Heart left ventricle (tissue), 16 donors: Measurements from ENCODE around the gene OR5AC2. TPM values are rescaled to one million over a fixed set of nuclear protein-coding genes. Genes with fewer than 3 reads are reported as not detected.

Experiments
- ATAC-seq, 4 donors: fragments of 200-7000 bp; cut with Tn5 transposase; one replicate each; pipeline ENCODE4 v1.9.1; 2020 to 2022; ENCODE audit warnings: moderate library complexity in 4 of 4, mild to moderate bottlenecking in 3 of 4, moderate number of reproducible peaks in 1 of 4
- DNase-seq, 5 donors: peaks; one replicate each; pipeline ENCODE4 v3.0.0-alpha.2; 2020
- H3K27ac ChIP-seq, 12 donors: fragments of 200-600 bp; sonication (generic) in 4 of 12; one replicate each; pipeline versions ENCODE4 v1.5.0 to v1.8.0; 2016 to 2022; ENCODE audit warnings: mild to moderate bottlenecking in 2 of 12
- H3K27me3 ChIP-seq, 9 donors: fragments of 200-600 bp; sonication (generic) in 2 of 9; one replicate each; pipeline versions ENCODE4 v1.5.1 to v1.8.0; 2016 to 2022; ENCODE audit warnings: mild to moderate bottlenecking in 3 of 9
- H3K36me3 ChIP-seq, 9 donors: fragments of 200-600 bp; sonication (generic) in 2 of 9; one replicate each; pipeline versions ENCODE4 v1.5.0 to v1.8.0; 2018 to 2022; ENCODE audit warnings: mild to moderate bottlenecking in 2 of 9
- H3K4me1 ChIP-seq, 12 donors: fragments of 200-600 bp; sonication (generic) in 4 of 12; one replicate each; pipeline versions ENCODE4 v1.5.0 to v1.8.0; 2016 to 2022; ENCODE audit warnings: mild to moderate bottlenecking in 3 of 12
- H3K4me3 ChIP-seq, 12 donors: fragments of 200-600 bp; sonication (generic) in 4 of 12; one replicate each; pipeline versions ENCODE4 v1.5.0 to v1.8.0; 2017 to 2022; ENCODE audit warnings: mild to moderate bottlenecking in 9 of 12, moderate library complexity in 4 of 12
- H3K9me3 ChIP-seq, 12 donors: fragments of 200-600 bp; sonication (generic) in 4 of 12; one replicate each; pipeline versions ENCODE4 v1.5.0 to v1.8.0; 2016 to 2022; ENCODE audit warnings: mild to moderate bottlenecking in 1 of 12
- CTCF ChIP-seq, 12 donors: fragments of 200-600 bp; sonication (generic) in 4 of 12; IDR thresholded peaks; one replicate each; pipeline versions ENCODE4 v1.5.0 to v1.8.0; 2018 to 2022; ENCODE audit warnings: antibody characterized with exemption in 12 of 12, mild to moderate bottlenecking in 5 of 12
- POLR2A ChIP-seq, 2 donors: fragments of 450-650 bp; IDR thresholded peaks; one replicate each; pipeline ENCODE4 v1.6.1; 2017; ENCODE audit warnings: antibody characterized with exemption in 2 of 2, mild to moderate bottlenecking in 2 of 2, moderate library complexity in 2 of 2
- WGBS, 4 donors: extraction: QIAGEN DNeasy Blood & Tissue Kit in 2 of 4; methylation state at CpG; one replicate each; pipeline versions ENCODE4 v1.1.5 to v1.1.7; 2013 to 2018; 5-methylcytosine and 5-hydroxymethylcytosine counted together
- intact Hi-C, 10 donors: fragments of 100-400 bp; cut with DNase I; formaldehyde crosslinking; loops; one replicate each; pipeline versions ENCODE4 v1.11.1 to v1.14.2; 2022
- polyA plus RNA-seq, 2 donors: library from polyadenylated mRNA; stranded (reverse); fragments of 200-250 nt; gene quantifications; one replicate each; pipeline ENCODE4 v1.2.3, GENCODE V29; 2013
- total RNA-seq, 9 donors: library from RNA; depleted of rRNA in 2 of 9; stranded (reverse); fragments of >200 nt in 2 of 9; fragmentation: NEBNext Ultra II Directional in 3 of 9; extraction: Animal tissue kit (Norgen Biotek cat#: 25700) in 3 of 9; gene quantifications; one replicate each; pipeline versions ENCODE4 v1.1.0 to v1.2.4, GENCODE V29; 2016 to 2023
- donor health status: ischemic (EF 13 %, LVEDD 7.1; RV severe dilation, severe dysfunction).
- donor health status: healthy with polysubstance abuse.
- donor health status: DM: no; HTN: yes; CAD: no.
- donor health status: DM: no; HTN: no; CAD: no.
- donor health status: ischemic (EF 25% LVEDD 6.9; RV normal size, moderate dysfunction).
- donor health status: ischemic (EF 25% LVEDD 5.7; RV mildly dilated, moderate dysfunction).
- donor health status: healthy.
- donor health status: DM: yes; HTN: yes; CAD: no.
- donor health status: ischemic (EF 35%, LVEDD 5.7; RV mildly dilated, moderate dysfunction).
- donor health status: nonischemic (EF 11% LVEDD 7.7; RV severe dilation, severe dysfunction).
- donor health status: DM: yes; HTN: yes; CAD: no.
- donor health status: PGD.
- donor health status: ischemic (EF 29% LVEDD 5.4; RV normal size, mild dysfunction).
- donor health status: nonischemic (EF 23%, LVEDD 6.1; RV moderate dilation, normal function).

Gene OR5AC2
- total and polyA plus RNA-seq, 11 donors: not detected

- peaks cover 0 to 6% (median 0%) of the 10 kb centered on the region in 12 donors for H3K4me1 ChIP-seq
- peak; percentile 58 to 94 (median 84) for ATAC-seq
- intact Hi-C loops: loop anchor here (1.0 to 10.0 kb wide), 7 partner anchors 289 to 775 kb away; no protein-coding TSS in a partner anchor
- 15 to 17% (median 16%) methylated on average over 13 of the region's 13 CpGs for WGBS, 4 donors
- no peaks in the 10 kb centered on the region for H3K36me3 ChIP-seq
- peak; percentile 74 to 94 (median 84) for TF ChIP-seq CTCF (IDR thresholded peaks at IDR 0.05)
- no peak for TF ChIP-seq POLR2A (IDR thresholded peaks at IDR 0.05)
- peaks cover 0 to 15% (median 3%) of the 10 kb centered on the region in 12 donors for H3K9me3 ChIP-seq
- H3K27me3 ChIP-seq: peaks cover 0 to 25% (median 0%) of the 10 kb centered on the region in 9 donors
- peak overlapping the region in 9 of 12 donors; percentile 20 to 51 (median 36) for H3K4me3 ChIP-seq
- DNase-seq: peak in 3 of 5 donors; percentile 13 to 31 (median 19)
- H3K27ac ChIP-seq: no peak overlapping the region
Observed at GRCh38 chr3:98039322-98040024, 47.5 kb upstream of the OR5AC2 start.

- Histone ChIP-seq H3K9me3 (peaks cover 0 to 15% (median 3%) of the 10 kb centered on the region in 12 donors), H3K27ac (no peak overlapping the region), H3K4me3 (no peak overlapping the region), H3K4me1 (peaks cover 0 to 6% (median 0%) of the 10 kb centered on the region in 12 donors), H3K27me3 (peaks cover 0 to 12% (median 0%) of the 10 kb centered on the region in 9 donors), H3K36me3 (no peaks in the 10 kb centered on the region)
- intact Hi-C loops: loop anchor here in 1 of 10 donors (2.0 kb wide), 1 partner anchor 287 kb away; no protein-coding TSS in a partner anchor
- ATAC-seq (no peak), DNase-seq (no peak)
- TF ChIP-seq POLR2A (IDR thresholded peaks at IDR 0.05) (no peak), CTCF (IDR thresholded peaks at IDR 0.05) (no peak)
- WGBS, 4 donors: 83 to 95% (median 94%) methylated on average over 1 of the region's 1 CpG
Observed at GRCh38 chr3:98041350-98041749, 45.6 kb upstream of the OR5AC2 start.

- no peak for ATAC-seq
- Histone ChIP-seq H3K27me3 (peaks cover 0 to 4% (median 0%) of the 10 kb centered on the region in 9 donors), H3K36me3 (no peaks in the 10 kb centered on the region), H3K9me3 (no peaks in the 10 kb centered on the region), H3K4me3 (no peak overlapping the region), H3K4me1 (no peaks in the 10 kb centered on the region), H3K27ac (no peak overlapping the region)
- intact Hi-C loops: no loop called here
- no peak for TF ChIP-seq CTCF (IDR thresholded peaks at IDR 0.05)
- TF ChIP-seq POLR2A (IDR thresholded peaks at IDR 0.05): no peak
- 47 to 58% (median 54%) methylated on average over 1 of the region's 1 CpG for WGBS, 4 donors
- no peak for DNase-seq
Observed at GRCh38 chr3:98048586-98048985, 38.4 kb upstream of the OR5AC2 start.

GRCh38 chr3:98049271-98049670 lies 37.7 kb upstream of the OR5AC2 start:
- Histone ChIP-seq H3K27ac (no peak overlapping the region), H3K27me3 (no peaks in the 10 kb centered on the region), H3K9me3 (no peaks in the 10 kb centered on the region), H3K4me3 (no peak overlapping the region), H3K4me1 (no peaks in the 10 kb centered on the region), H3K36me3 (no peaks in the 10 kb centered on the region)
- DNase-seq: no peak
- WGBS, 4 donors: 75 to 83% (median 80%) methylated on average over 1 of the region's 1 CpG
- no peak for TF ChIP-seq CTCF (IDR thresholded peaks at IDR 0.05)
- TF ChIP-seq POLR2A (IDR thresholded peaks at IDR 0.05): no peak
- intact Hi-C loops: no loop called here
- ATAC-seq: no peak
